ENCODE measurements around the gene FTSJ1. TPM values are rescaled to one million over a fixed set of nuclear protein-coding genes. Genes with fewer than 3 reads are reported as not detected.

The FTSJ1 gene
- total RNA-seq, 1 experiment from 2014 or later = 53.9 TPM

DNA sequence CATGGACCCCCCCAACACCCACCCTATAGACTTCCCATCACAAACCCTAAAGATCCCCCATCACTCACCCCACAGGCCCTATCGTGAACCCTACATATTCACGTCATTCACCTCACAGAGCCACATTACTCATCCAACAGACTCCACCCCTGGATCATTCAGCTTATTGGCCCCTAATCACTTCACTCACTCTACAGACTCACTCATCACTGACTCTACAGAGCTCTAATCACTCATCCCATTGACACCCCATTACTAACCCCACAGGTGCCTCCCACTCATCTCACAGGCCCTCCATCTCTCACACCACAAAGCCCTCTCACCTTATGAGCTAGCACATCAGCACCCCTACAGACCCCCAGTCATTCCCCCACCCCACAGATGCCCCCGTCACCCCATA, 57.2 kb downstream of the FTSJ1 start:
- CTCF ChIA-PET = interaction anchor here (0.7 kb wide), 1 partner anchor 439 kb away, joined by 4 read pairs; the partner anchor contains the start of gene KCND1
- H3K4me1 Mint-ChIP-seq = no peaks in the 10 kb centered on the region
- TF ChIP-seq ATF1 (CRISPR knock-in tag; IDR thresholded peaks at IDR 0.05) (no peak), ZMAT4 (CRISPR knock-in tag; IDR thresholded peaks at IDR 0.05) (no peak), CREM (CRISPR knock-in tag; IDR thresholded peaks at IDR 0.05) (no peak), GABPB1 (CRISPR knock-in tag; IDR thresholded peaks at IDR 0.05) (no peak), ZNF425 (CRISPR knock-in tag; conservative IDR thresholded peaks at IDR 0.05) (no peak), MLX (CRISPR knock-in tag; IDR thresholded peaks at IDR 0.05) (no peak), MXD4 (CRISPR knock-in tag; IDR thresholded peaks at IDR 0.05; ENCODE audit: borderline replicate concordance) (no peak), NR3C1 (CRISPR knock-in tag; conservative IDR thresholded peaks at IDR 0.05; ENCODE audit: low read depth) (no peak), JAZF1 (CRISPR knock-in tag; IDR thresholded peaks at IDR 0.05) (no peak), MYBL2 (CRISPR knock-in tag; IDR thresholded peaks at IDR 0.05) (no peak), RELA (CRISPR knock-in tag; IDR thresholded peaks at IDR 0.05; ENCODE audit: borderline replicate concordance) (no peak), OVOL2 (CRISPR knock-in tag; IDR thresholded peaks at IDR 0.05; ENCODE audit: borderline replicate concordance) (no peak), SMAD4 (CRISPR knock-in tag; IDR thresholded peaks at IDR 0.05) (no peak), TCF7 (CRISPR knock-in tag; IDR thresholded peaks at IDR 0.05; ENCODE audit: low read depth) (no peak), AR (CRISPR knock-in tag; IDR thresholded peaks at IDR 0.05) (no peak), ZNF263 (CRISPR knock-in tag; IDR thresholded peaks at IDR 0.05; ENCODE audit: low read depth) (no peak), ZNF423 (CRISPR knock-in tag; IDR thresholded peaks at IDR 0.05) (no peak)
- TF ChIP-seq, protein P1, sequence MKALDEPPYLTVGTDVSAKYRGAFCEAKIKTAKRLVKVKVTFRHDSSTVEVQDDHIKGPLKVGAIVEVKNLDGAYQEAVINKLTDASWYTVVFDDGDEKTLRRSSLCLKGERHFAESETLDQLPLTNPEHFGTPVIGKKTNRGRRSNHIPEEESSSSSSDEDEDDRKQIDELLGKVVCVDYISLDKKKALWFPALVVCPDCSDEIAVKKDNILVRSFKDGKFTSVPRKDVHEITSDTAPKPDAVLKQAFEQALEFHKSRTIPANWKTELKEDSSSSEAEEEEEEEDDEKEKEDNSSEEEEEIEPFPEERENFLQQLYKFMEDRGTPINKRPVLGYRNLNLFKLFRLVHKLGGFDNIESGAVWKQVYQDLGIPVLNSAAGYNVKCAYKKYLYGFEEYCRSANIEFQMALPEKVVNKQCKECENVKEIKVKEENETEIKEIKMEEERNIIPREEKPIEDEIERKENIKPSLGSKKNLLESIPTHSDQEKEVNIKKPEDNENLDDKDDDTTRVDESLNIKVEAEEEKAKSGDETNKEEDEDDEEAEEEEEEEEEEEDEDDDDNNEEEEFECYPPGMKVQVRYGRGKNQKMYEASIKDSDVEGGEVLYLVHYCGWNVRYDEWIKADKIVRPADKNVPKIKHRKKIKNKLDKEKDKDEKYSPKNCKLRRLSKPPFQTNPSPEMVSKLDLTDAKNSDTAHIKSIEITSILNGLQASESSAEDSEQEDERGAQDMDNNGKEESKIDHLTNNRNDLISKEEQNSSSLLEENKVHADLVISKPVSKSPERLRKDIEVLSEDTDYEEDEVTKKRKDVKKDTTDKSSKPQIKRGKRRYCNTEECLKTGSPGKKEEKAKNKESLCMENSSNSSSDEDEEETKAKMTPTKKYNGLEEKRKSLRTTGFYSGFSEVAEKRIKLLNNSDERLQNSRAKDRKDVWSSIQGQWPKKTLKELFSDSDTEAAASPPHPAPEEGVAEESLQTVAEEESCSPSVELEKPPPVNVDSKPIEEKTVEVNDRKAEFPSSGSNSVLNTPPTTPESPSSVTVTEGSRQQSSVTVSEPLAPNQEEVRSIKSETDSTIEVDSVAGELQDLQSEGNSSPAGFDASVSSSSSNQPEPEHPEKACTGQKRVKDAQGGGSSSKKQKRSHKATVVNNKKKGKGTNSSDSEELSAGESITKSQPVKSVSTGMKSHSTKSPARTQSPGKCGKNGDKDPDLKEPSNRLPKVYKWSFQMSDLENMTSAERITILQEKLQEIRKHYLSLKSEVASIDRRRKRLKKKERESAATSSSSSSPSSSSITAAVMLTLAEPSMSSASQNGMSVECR (CRISPR knock-in tag; IDR thresholded peaks at IDR 0.05; ENCODE audit: borderline replicate concordance) = no peak
- TF ChIP-seq, protein P2, sequence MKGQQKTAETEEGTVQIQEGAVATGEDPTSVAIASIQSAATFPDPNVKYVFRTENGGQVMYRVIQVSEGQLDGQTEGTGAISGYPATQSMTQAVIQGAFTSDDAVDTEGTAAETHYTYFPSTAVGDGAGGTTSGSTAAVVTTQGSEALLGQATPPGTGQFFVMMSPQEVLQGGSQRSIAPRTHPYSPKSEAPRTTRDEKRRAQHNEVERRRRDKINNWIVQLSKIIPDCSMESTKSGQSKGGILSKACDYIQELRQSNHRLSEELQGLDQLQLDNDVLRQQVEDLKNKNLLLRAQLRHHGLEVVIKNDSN (CRISPR knock-in tag; IDR thresholded peaks at IDR 0.05) = no peak
- TF ChIP-seq, protein P3, sequence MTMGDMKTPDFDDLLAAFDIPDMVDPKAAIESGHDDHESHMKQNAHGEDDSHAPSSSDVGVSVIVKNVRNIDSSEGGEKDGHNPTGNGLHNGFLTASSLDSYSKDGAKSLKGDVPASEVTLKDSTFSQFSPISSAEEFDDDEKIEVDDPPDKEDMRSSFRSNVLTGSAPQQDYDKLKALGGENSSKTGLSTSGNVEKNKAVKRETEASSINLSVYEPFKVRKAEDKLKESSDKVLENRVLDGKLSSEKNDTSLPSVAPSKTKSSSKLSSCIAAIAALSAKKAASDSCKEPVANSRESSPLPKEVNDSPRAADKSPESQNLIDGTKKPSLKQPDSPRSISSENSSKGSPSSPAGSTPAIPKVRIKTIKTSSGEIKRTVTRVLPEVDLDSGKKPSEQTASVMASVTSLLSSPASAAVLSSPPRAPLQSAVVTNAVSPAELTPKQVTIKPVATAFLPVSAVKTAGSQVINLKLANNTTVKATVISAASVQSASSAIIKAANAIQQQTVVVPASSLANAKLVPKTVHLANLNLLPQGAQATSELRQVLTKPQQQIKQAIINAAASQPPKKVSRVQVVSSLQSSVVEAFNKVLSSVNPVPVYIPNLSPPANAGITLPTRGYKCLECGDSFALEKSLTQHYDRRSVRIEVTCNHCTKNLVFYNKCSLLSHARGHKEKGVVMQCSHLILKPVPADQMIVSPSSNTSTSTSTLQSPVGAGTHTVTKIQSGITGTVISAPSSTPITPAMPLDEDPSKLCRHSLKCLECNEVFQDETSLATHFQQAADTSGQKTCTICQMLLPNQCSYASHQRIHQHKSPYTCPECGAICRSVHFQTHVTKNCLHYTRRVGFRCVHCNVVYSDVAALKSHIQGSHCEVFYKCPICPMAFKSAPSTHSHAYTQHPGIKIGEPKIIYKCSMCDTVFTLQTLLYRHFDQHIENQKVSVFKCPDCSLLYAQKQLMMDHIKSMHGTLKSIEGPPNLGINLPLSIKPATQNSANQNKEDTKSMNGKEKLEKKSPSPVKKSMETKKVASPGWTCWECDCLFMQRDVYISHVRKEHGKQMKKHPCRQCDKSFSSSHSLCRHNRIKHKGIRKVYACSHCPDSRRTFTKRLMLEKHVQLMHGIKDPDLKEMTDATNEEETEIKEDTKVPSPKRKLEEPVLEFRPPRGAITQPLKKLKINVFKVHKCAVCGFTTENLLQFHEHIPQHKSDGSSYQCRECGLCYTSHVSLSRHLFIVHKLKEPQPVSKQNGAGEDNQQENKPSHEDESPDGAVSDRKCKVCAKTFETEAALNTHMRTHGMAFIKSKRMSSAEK (CRISPR knock-in tag; IDR thresholded peaks at IDR 0.05; ENCODE audit: borderline replicate concordance) = no peak
- H3K4me3 Mint-ChIP-seq = no peak overlapping the region
- POLR2A ChIA-PET = no interaction called here
- H3K27ac Mint-ChIP-seq = no peak overlapping the region
- peaks cover 12% of the 10 kb centered on the region for H3K36me3 Mint-ChIP-seq
- no peaks in the 10 kb centered on the region for H3K27me3 Mint-ChIP-seq (ENCODE audit: low read depth)
- ATAC-seq (no peak), DNase-seq (ENCODE audit: low spot score) (no peak)
- no peaks in the 10 kb centered on the region for H3K9me3 Mint-ChIP-seq

Measured in WTC11 (cell line).